Astrocyte of the spinal cord (primary cell): ENCODE data around the gene PCYT1A.

Experiments
- DNase-seq: peaks from one replicate; pipeline ENCODE4 v3.0.0; 2011; ENCODE audit warnings: low read depth, low spot score
- H3K4me3 ChIP-seq: 2 replicates; pipeline ENCODE4 v1.5.1; 2011; ENCODE audit warnings: low read depth, mild to moderate bottlenecking, low read length, moderate library complexity
- CTCF ChIP-seq: IDR thresholded peaks from 2 replicates; pipeline ENCODE4 v1.5.1; 2012; ENCODE audit warnings: low read depth, mild to moderate bottlenecking, low read length, inconsistent platforms
- in situ Hi-C: cut with HindIII; loops from 2 replicates; pipeline ENCODE4 v1.10.0; 2017; ENCODE audit warnings: low sequenced_read_pairs

The PCYT1A gene

DNA sequence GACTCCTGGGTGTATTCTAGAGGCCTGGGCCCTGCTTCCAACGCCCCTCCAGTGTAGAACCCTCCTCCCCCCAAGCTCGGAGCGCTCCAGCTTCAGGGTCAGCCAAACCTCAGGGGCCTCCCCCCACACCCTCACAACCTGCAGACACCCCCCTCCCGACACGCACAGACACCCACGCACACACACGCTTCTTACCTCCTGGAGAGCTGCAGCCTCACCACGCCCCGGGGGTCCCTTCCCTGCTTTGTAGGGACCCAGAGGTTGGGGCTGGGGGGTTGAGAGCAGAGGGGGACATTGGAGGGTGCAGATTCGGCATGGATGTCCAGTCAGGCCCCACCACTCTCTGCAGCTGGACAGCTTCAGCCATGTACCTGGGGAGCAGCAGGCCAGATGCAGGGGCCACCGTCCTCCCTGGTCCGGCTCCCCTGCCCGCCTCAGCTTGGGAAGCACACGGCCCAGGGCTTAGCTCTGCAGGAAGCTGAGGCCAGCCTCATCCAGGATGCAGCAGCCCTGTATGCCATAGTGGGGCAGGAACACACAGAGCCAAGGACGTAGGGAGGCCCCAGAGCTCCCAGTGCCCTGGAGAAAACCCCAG is 89.3 kb downstream of the PCYT1A start:
- H3K4me3 ChIP-seq = no peak overlapping the region

DNA sequence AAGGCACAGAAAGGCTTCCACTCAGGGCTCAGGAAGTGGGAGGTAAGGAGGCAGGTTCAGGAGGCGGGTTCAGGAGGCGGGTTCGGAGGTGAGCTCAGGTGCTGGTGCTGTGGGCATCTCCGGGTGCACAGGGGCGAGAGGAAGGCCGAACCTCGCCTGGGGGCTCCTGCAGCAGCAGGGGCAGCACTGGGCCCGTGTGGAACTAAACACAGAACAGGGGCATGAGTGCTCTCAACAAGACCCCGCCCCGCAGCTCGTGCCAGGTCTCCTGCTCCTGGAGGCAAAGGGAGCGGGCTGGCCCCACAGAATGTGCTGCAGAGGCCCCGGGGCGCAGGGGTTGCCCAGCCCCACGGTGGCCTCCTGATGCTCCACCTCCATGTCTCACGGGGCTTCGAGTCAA is 90.0 kb downstream of the PCYT1A start:
- TF ChIP-seq CTCF = no peak
- in situ Hi-C loops = no loop called here
- no peak overlapping the region for H3K4me3 ChIP-seq
- no peak for DNase-seq

More for the DNA sequence above, 89.3 kb downstream of the PCYT1A start:
- DNase-seq = no peak
- TF ChIP-seq CTCF = no peak
- in situ Hi-C loops = no loop called here

- in situ Hi-C loops = no loop called here
- no peak for TF ChIP-seq CTCF
- H3K4me3 ChIP-seq = no peak overlapping the region
- no peak for DNase-seq
Observed at GRCh38 chr3:196195664-196196265, 91.8 kb downstream of the PCYT1A start.

GRCh38 chr3:196194542-196194915 is 93.0 kb downstream of the PCYT1A start:
- no peak for DNase-seq
- in situ Hi-C loops = no loop called here
- H3K4me3 ChIP-seq = no peak overlapping the region
- no peak for TF ChIP-seq CTCF

DNA sequence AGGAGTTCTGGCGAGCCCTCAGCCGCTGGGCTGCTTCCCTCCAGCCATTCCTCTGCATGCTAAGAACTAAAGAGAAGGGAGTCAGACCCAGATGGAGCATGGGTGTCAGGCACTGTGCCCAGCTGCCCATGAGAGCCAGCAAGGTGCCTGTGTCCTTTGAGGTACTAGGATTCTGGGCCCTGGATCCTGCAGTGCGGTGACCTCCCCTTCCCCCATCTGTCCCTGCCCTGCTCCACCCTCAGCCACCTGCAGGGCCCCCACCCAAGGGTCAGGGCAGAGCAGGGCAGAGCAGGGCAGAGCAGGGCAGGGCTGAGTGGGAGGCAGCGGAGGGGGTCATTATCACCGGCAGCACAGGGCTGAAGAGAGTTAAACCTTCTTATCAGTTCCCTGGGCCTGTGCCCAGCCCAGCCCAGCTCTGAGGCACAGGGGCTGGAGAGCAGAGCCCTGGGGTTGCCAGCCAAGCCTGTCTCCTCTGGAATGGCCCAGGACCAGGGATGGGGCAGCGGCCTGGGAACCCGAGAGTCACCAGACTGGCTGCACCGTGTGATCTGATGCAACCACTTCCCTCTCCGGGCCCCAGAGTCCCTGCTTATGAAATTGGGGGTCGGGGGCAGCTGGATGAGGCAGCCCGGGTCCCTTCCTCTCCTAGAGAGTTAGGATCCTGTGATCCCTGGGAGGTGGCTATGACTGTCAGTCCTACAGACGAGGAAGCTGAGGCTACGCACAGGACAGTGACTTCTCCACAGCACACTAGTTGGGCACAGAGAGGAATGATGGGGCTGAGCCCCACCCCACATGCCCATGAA is 93.6 kb downstream of the PCYT1A start:
- no peak overlapping the region for H3K4me3 ChIP-seq
- no peak for TF ChIP-seq CTCF
- no peak for DNase-seq
- in situ Hi-C loops = no loop called here

DNA sequence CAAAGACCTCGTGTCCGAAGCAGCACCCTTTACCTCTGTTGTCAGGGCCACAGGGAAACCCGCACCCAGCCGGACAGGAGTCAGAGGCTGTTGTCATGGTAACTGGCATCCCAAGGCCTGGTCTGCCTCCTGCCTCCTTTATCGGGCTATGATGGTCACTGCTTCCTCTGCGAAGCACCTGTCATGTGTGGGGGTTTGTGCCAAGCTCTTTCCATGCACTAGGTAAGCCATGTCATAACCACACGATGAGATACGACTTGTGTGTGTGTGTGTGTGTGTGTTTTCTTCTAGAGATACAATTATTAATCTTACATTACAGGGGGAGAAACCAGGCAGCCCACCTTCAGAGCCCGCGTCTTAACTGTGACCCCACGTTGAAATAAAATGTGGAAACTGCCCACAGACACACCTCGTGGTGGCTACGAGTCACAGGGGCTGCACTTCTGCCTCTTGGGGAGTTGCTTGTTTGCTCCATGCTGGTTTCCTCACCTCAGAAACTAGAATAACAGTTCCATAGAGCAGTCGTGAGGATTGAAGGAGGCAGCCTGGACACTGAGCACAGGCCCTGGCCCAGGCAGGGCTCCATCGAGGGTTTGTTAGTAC is 94.3 kb downstream of the PCYT1A start:
- no peak for DNase-seq
- in situ Hi-C loops = no loop called here
- no peak for TF ChIP-seq CTCF
- no peak overlapping the region for H3K4me3 ChIP-seq
